ENCODE data around the gene OR7A17. TPM values are rescaled to one million over a fixed set of nuclear protein-coding genes. Genes with fewer than 3 reads are reported as not detected.

OR7A17 gene
- not detected in 2 replicates for total RNA-seq
- polyA plus RNA-seq (2012), result not detected

GRCh38 chr19:14886032-14886431, at the start of gene OR7A17:
OR7A17 (minus strand) TSS chr19:14886132; CDS start chr19:14881355, 4,777 bp downstream.
- no peak for DNase-seq (ENCODE audit: low read depth)

GRCh38 chr19:14933506-14933905, 47.6 kb upstream of the OR7A17 start:
- DNase-seq (ENCODE audit: low read depth), result no peak

- no peak for DNase-seq (ENCODE audit: low read depth)
These were observed 30.9 kb upstream of the OR7A17 start for GRCh38 chr19:14916848-14917247.

GRCh38 chr19:14915116-14915515, 29.2 kb upstream of the OR7A17 start:
- DNase-seq (ENCODE audit: low read depth), result no peak

DNA sequence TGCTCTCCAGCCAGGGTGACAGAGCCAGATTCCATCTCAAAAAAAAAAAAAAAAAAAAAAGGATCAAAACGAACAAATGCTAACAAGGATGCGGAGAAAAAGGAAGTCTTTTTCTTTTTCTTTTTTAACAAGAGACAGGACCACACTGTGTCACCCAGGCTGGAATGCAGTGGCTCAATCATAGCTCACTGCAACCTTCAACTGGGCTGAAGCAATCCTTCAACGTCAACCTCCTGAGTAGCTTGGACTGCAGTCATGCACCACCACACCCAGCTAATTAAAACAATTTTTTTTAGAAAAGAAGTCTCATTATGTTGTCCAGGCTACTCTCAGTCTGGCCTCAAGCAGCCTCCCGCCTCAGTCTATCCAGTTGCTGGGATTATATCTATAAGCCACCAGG, 20.8 kb upstream of the OR7A17 start:
- no peak for DNase-seq (ENCODE audit: low read depth)

- DNase-seq (ENCODE audit: low read depth), result no peak
These were observed 15.8 kb upstream of the OR7A17 start for GRCh38 chr19:14901675-14902260.

DNA sequence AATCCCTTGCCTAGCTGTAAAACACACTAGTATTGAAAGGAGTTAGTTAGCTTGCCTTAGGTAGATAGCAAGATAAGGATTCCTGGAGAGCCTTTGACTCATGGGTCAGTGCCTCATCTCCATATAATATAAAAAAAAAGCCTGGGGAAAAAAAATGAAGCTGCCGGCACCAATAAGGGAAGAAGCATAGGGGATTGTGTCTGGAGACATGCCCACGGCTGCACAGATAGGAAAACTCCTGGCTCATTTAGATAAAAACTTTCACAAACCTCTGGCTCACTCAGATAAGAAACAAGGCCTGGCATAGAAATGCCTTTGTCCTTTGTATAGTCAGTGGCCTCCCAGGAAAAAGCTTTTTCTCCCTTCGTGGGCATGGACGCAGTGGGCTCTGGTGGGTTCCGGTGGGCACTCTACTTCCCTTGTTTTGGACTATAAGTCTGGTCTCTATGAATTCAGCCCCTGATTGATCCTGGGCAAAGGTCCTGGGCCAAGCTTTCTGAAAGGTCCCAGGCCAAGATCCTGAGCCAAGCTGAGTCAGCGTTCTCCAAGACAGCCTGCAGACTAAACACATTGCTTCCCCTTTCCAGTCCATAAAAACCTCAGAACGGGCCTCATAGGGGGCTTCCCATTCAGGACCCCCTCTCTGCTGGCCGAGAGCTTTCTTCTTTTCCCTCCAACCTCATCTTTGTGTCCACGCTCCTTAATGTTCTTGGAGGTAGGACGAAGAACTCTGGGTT, 4.9 kb upstream of the OR7A17 start:
- no peak for DNase-seq (ENCODE audit: low read depth)

GRCh38 chr19:14889994-14890642, 4.2 kb upstream of the OR7A17 start:
- no peak for DNase-seq (ENCODE audit: low read depth)

GRCh38 chr19:14871619-14872230, 14.2 kb downstream of the OR7A17 start:
- peak; percentile 8 for DNase-seq (ENCODE audit: low read depth)

- no peak for DNase-seq (ENCODE audit: low read depth)
These were observed 17.4 kb downstream of the OR7A17 start for GRCh38 chr19:14868497-14868896.

- DNase-seq (ENCODE audit: low read depth), result no peak
These were observed 37.1 kb downstream of the OR7A17 start, which contains the start of gene OR7A10 for GRCh38 chr19:14848822-14849221. OR7A10 (minus strand) TSS chr19:14848922; CDS start chr19:14841877, 7,045 bp downstream.

- DNase-seq (ENCODE audit: low read depth), result no peak
These were observed 42.4 kb downstream of the OR7A17 start for GRCh38 chr19:14843578-14843977.

DNA sequence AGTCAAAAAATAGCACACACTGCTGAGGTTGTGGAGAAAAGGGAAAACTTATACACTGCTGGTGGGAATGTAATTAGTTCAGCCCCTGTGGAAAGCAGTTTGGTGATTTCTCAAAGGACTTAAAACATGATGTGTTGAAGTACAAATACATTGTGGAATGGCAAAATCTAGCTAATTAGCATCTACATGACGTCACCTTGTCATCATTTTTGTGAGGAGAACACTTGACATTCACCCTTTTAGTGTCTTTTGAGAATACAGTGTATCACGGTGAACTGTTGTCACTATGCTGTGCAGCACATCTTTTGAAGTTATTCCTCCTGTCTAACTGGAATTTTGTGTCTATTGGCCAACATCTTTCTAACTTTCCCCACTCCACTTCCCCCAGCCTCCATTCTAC, 42.8 kb downstream of the OR7A17 start:
- DNase-seq (ENCODE audit: low read depth), result no peak

GRCh38 chr19:14840206-14840605, 45.7 kb downstream of the OR7A17 start:
- peak; percentile 20 for DNase-seq (ENCODE audit: low read depth)

GRCh38 chr19:14837391-14837790, 48.5 kb downstream of the OR7A17 start:
- DNase-seq (ENCODE audit: low read depth), result no peak

DNA sequence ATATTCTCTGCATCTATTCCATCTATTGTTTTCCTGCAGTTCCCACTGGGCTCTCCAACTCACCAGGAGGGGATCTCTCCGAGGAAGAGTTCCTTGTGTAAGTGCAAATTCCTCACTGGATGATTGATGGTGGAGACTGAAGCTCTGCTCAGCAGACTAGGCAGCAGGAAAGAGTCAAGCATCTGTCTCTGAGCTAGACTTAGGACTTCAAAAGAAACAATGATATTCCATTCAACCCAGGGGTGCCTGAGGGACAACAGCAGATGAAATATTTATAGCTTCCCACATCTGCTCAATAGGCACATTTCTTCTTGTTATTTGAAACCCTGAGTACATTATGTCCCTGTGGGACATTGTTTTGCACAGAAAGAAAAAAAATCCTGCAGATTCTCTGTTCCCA, 50.9 kb downstream of the OR7A17 start, which contains the start of the genes OR7A5 and OR7C1:
OR7A5 (minus strand) TSS at position 175 of the 400 bp plus-strand sequence. CDS start 6,944 bp downstream, outside the sequence.
OR7C1 (minus strand) TSS at position 175 of the 400 bp plus-strand sequence. CDS start 35,049 bp downstream, outside the sequence.
- DNase-seq (ENCODE audit: low read depth), result peak; percentile 48

GRCh38 chr19:14830702-14831101, 55.2 kb downstream of the OR7A17 start:
- DNase-seq (ENCODE audit: low read depth), result no peak

Measured in myocyte (in vitro differentiated cells).